MCF 10A (cell line): Measurements from ENCODE around the gene STK25. TPM values are rescaled to one million over a fixed set of nuclear protein-coding genes. Genes with fewer than 3 reads are reported as not detected.

Source experiments
- BruUV-seq: library from RNA; stranded (reverse); fragments of 400-500 nt; replicated peaks from 2 replicates; lab custom pipeline; 2021; lab: Mats Ljungman, UMichigan
- CTCF ChIA-PET: fragments of 300-600 bp; sonication (Branson Sonifier 250); formaldehyde crosslinking; extraction: SDS; loops from one replicate; lab custom pipeline; 2021; ENCODE audit warnings: antibody characterized with exemption, inconsistent platforms; lab: Yijun Ruan, JAX
- POLR2A ChIA-PET: fragments of 300-600, 350-650 bp; sonication (Branson Sonifier 250); formaldehyde crosslinking; extraction: SDS; loops from one replicate; lab custom pipeline; 2020; ENCODE audit warnings: antibody characterized with exemption, inconsistent platforms; lab: Yijun Ruan, JAX
- DNase-seq: peaks from one replicate; pipeline ENCODE4 v3.0.0-alpha.2; 2018; ENCODE audit not compliant: unreplicated experiment
- H3K27ac Mint-ChIP-seq: one replicate; pipeline ENCODE4 v1.8.0; 2022; ENCODE audit warnings: mild to moderate bottlenecking, low read depth, mixed read lengths; ENCODE audit not compliant: unreplicated experiment
- H3K27me3 Mint-ChIP-seq: one replicate; pipeline ENCODE4 v1.8.0; 2022; ENCODE audit warnings: mixed read lengths; ENCODE audit not compliant: insufficient read depth, unreplicated experiment
- H3K36me3 Mint-ChIP-seq: one replicate; pipeline ENCODE4 v1.8.0; 2022; ENCODE audit warnings: mild to moderate bottlenecking, moderate library complexity, mixed read lengths; ENCODE audit not compliant: insufficient read depth, unreplicated experiment
- H3K4me1 Mint-ChIP-seq: one replicate; pipeline ENCODE4 v1.8.0; 2022; ENCODE audit warnings: mixed read lengths; ENCODE audit not compliant: insufficient read depth, unreplicated experiment
- H3K4me3 Mint-ChIP-seq: one replicate; pipeline ENCODE4 v1.8.0; 2022; ENCODE audit warnings: mild to moderate bottlenecking, moderate library complexity, mixed read lengths; ENCODE audit not compliant: unreplicated experiment
- H3K9me3 Mint-ChIP-seq: one replicate; pipeline ENCODE4 v1.8.0; 2022; ENCODE audit warnings: mixed read lengths; ENCODE audit not compliant: unreplicated experiment
- CTCF ChIP-seq: fragments of 200-600 bp; IDR thresholded peaks from one replicate; pipeline ENCODE4 v1.8.0; 2022; ENCODE audit warnings: antibody characterized with exemption, mild to moderate bottlenecking; ENCODE audit not compliant: unreplicated experiment
- intact Hi-C: fragments of 100-400 bp; cut with micrococcal nuclease; formaldehyde crosslinking; loops from 2 replicates; pipeline ENCODE4 v1.14.1; 2022
- total RNA-seq: library from RNA; stranded (reverse); gene quantifications from 2 replicates; pipeline ENCODE4 v1.2.3, GENCODE V29; 2022

Gene STK25
- total RNA-seq, 1 experiment from 2014 or later: 117 TPM

GRCh38 chr2:241501099-241501541 lies 7.3 kb downstream of the STK25 start:
- Mint-ChIP-seq H3K9me3 (no peaks in the 10 kb centered on the region), H3K27ac (no peak overlapping the region), H3K36me3 (peaks cover 15% of the 10 kb centered on the region), H3K27me3 (no peaks in the 10 kb centered on the region), H3K4me3 (no peak overlapping the region), H3K4me1 (no peaks in the 10 kb centered on the region)
- no TSS peak for BruUV-seq
- TF ChIP-seq CTCF: no peak
- DNase-seq: no peak
- intact Hi-C loops: no loop called here
- POLR2A ChIA-PET: no interaction called here
- CTCF ChIA-PET: no interaction called here

GRCh38 chr2:241500431-241500975 lies 7.9 kb downstream of the STK25 start:
- no TSS peak for BruUV-seq
- Mint-ChIP-seq H3K36me3 (peaks cover 18% of the 10 kb centered on the region), H3K4me3 (no peak overlapping the region), H3K27me3 (no peaks in the 10 kb centered on the region), H3K9me3 (no peaks in the 10 kb centered on the region), H3K27ac (no peak overlapping the region), H3K4me1 (no peaks in the 10 kb centered on the region)
- TF ChIP-seq CTCF: no peak
- ChIA-PET CTCF (no interaction called here), POLR2A (no interaction called here)
- DNase-seq: no peak
- intact Hi-C loops: no loop called here

GRCh38 chr2:241500016-241500415 lies 8.4 kb downstream of the STK25 start:
- Mint-ChIP-seq H3K9me3 (no peaks in the 10 kb centered on the region), H3K4me1 (no peaks in the 10 kb centered on the region), H3K27ac (no peak overlapping the region), H3K4me3 (no peak overlapping the region), H3K36me3 (peaks cover 23% of the 10 kb centered on the region), H3K27me3 (no peaks in the 10 kb centered on the region)
- POLR2A ChIA-PET: interaction anchor here (0.6 kb wide), 1 partner anchor 12 kb away, joined by 7 read pairs; no protein-coding TSS in a partner anchor
- CTCF ChIA-PET: no interaction called here
- no peak for TF ChIP-seq CTCF
- no TSS peak for BruUV-seq
- intact Hi-C loops: no loop called here
- DNase-seq: no peak

- intact Hi-C loops: no loop called here
- H3K27ac Mint-ChIP-seq: no peak overlapping the region
- H3K36me3 Mint-ChIP-seq: peaks cover 25% of the 10 kb centered on the region
- H3K4me3 Mint-ChIP-seq: no peak overlapping the region
- no peak for DNase-seq
- no peaks in the 10 kb centered on the region for H3K4me1 Mint-ChIP-seq
- TF ChIP-seq CTCF: no peak
- ChIA-PET CTCF (interaction anchor here (0.5 kb wide), 1 partner anchor 23 kb away, joined by 3 read pairs; no protein-coding TSS in a partner anchor), POLR2A (interaction anchor here (0.6 kb wide), 2 partner anchors 12 to 47 kb away, joined by 3 to 7 read pairs; no protein-coding TSS in a partner anchor)
- no peaks in the 10 kb centered on the region for H3K9me3 Mint-ChIP-seq
- BruUV-seq: no TSS peak
- H3K27me3 Mint-ChIP-seq: no peaks in the 10 kb centered on the region
Observed at GRCh38 chr2:241499146-241499965, 9.0 kb downstream of the STK25 start.
